Activated B cell treated with CpG ODN at 0.5 μM for 24 hours (primary cell): ENCODE measurements around the gene YBX3. TPM values are rescaled to one million over a fixed set of nuclear protein-coding genes. Genes with fewer than 3 reads are reported as not detected.

Experiments
- ATAC-seq: fragments of 200-7000 bp; cut with Tn5 transposase; one replicate; pipeline ENCODE4 v1.10.0; 2021; ENCODE audit warnings: low read depth, mild to moderate bottlenecking, moderate library complexity
- CTCF ChIA-PET: fragments of 350-600 bp; sonication (Branson Sonifier 250); formaldehyde crosslinking; loops from one replicate; lab custom pipeline; 2021; ENCODE audit warnings: antibody characterized with exemption; lab: Charles Lee
- POLR2A ChIA-PET: fragments of 350-600 bp; sonication (Branson Sonifier 250); formaldehyde crosslinking; loops from one replicate; lab custom pipeline; 2021; ENCODE audit warnings: antibody characterized with exemption; lab: Charles Lee
- DNase-seq: peaks from one replicate; pipeline ENCODE4 v3.0.0; 2022
- H3K27ac Mint-ChIP-seq: one replicate; pipeline ENCODE4 v1.8.0; 2020; ENCODE audit warnings: mixed read lengths
- H3K27me3 Mint-ChIP-seq: one replicate; pipeline ENCODE4 v1.8.0; 2021; ENCODE audit warnings: mixed read lengths
- H3K36me3 Mint-ChIP-seq: one replicate; pipeline ENCODE4 v1.8.0; 2021; ENCODE audit warnings: low read depth, mixed read lengths
- H3K4me1 Mint-ChIP-seq: one replicate; pipeline ENCODE4 v1.8.0; 2021; ENCODE audit warnings: mixed read lengths
- H3K4me3 Mint-ChIP-seq: one replicate; pipeline ENCODE4 v1.8.0; 2020; ENCODE audit warnings: mild to moderate bottlenecking, mixed read lengths
- H3K9me3 Mint-ChIP-seq: one replicate; pipeline ENCODE4 v1.8.0; 2020; ENCODE audit warnings: mixed read lengths
- intact Hi-C: fragments of 100-400 bp; cut with micrococcal nuclease; formaldehyde crosslinking; loops from one replicate; pipeline ENCODE4 v1.15.1; 2024
- total RNA-seq: library from RNA; stranded (reverse); gene quantifications from 2 replicates; pipeline ENCODE4 v1.2.3, GENCODE V29; 2022
- TF ChIP-seq, protein P1 (sequence below): fragments of 200-600 bp; IDR thresholded peaks from one replicate; pipeline ENCODE4 v1.8.0; 2022; ENCODE audit warnings: antibody characterized with exemption, mild to moderate bottlenecking

The YBX3 gene
- total RNA-seq, 1 donor from 2014 or later = 50.3 TPM

DNA sequence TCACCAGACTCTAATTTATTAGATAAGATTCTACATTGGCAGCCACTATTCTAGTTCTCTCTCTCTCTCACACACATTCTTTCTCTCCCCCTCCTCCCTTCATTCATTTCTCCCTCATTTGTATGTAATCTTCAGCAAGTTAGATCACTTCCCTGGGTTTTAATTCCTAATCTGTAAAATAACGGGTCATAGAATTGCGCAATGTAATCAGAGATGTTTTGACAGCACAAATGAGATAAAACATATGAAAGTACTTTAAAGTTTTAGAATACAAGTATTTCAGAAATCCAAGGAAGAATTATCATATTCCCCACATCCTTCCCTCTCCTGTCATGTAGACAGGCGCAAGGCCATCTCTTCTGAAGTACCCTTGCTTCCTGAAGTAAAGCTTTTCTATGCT, 70.9 kb downstream of the YBX3 start:
- H3K27me3 Mint-ChIP-seq = peaks cover 7% of the 10 kb centered on the region
- H3K4me1 Mint-ChIP-seq = no peaks in the 10 kb centered on the region
- H3K27ac Mint-ChIP-seq = no peak overlapping the region
- CTCF ChIA-PET = no interaction called here
- no peaks in the 10 kb centered on the region for H3K36me3 Mint-ChIP-seq
- H3K9me3 Mint-ChIP-seq = peaks cover 11% of the 10 kb centered on the region
- DNase-seq (no peak), ATAC-seq (no peak)
- H3K4me3 Mint-ChIP-seq = no peak overlapping the region
- intact Hi-C loops = no loop called here
- POLR2A ChIA-PET = no interaction called here
- TF ChIP-seq, protein P1, sequence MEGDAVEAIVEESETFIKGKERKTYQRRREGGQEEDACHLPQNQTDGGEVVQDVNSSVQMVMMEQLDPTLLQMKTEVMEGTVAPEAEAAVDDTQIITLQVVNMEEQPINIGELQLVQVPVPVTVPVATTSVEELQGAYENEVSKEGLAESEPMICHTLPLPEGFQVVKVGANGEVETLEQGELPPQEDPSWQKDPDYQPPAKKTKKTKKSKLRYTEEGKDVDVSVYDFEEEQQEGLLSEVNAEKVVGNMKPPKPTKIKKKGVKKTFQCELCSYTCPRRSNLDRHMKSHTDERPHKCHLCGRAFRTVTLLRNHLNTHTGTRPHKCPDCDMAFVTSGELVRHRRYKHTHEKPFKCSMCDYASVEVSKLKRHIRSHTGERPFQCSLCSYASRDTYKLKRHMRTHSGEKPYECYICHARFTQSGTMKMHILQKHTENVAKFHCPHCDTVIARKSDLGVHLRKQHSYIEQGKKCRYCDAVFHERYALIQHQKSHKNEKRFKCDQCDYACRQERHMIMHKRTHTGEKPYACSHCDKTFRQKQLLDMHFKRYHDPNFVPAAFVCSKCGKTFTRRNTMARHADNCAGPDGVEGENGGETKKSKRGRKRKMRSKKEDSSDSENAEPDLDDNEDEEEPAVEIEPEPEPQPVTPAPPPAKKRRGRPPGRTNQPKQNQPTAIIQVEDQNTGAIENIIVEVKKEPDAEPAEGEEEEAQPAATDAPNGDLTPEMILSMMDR = no peak

Other genes with a start within 250 kb of the YBX3 start
- gene EIF2S3B, start 217.4 kb downstream of the YBX3 start, total RNA-seq = 0.64 and 0.83 TPM in 2 replicates
- gene MAGOHB, start 109.7 kb downstream of the YBX3 start, total RNA-seq = 25.0 and 28.8 TPM in 2 replicates
- not detected in 2 replicates for gene STYK1, start 49.3 kb downstream of the YBX3 start, total RNA-seq
- gene TAS2R7, start 79.3 kb upstream of the YBX3 start, total RNA-seq = not detected in 2 replicates
- gene TAS2R8, start 84.0 kb upstream of the YBX3 start, total RNA-seq = not detected in 2 replicates
- gene TAS2R9, start 86.8 kb upstream of the YBX3 start, total RNA-seq = not detected in 2 replicates
- 0.27 and 0.44 TPM in 2 replicates for gene TAS2R10, start 103.0 kb upstream of the YBX3 start, total RNA-seq
- 0.98 and 3.0 TPM in 2 replicates for gene PRR4, start 126.2 kb upstream of the YBX3 start, total RNA-seq
- gene PRH1, start 160.9 kb upstream of the YBX3 start, total RNA-seq = 27.6 and 35.2 TPM in 2 replicates
- gene TAS2R13, start 186.2 kb upstream of the YBX3 start, total RNA-seq = 1.00 and 1.4 TPM in 2 replicates
- gene PRH2, start 205.9 kb upstream of the YBX3 start, total RNA-seq = not detected in 2 replicates
- 2.9 and 3.1 TPM in 2 replicates for gene TAS2R14, start 215.9 kb upstream of the YBX3 start, total RNA-seq